ENCODE data around the gene DCBLD1.

- TF ChIP-seq CTCF (IDR thresholded peaks at IDR 0.05) (no peak), POLR2A (IDR thresholded peaks at IDR 0.05) (no peak)
These were observed 14.6 kb upstream of the DCBLD1 start for GRCh38 chr6:117467876-117468275.
